H9 (cell line): ENCODE data around the gene KCNAB2. TPM values are rescaled to one million over a fixed set of nuclear protein-coding genes. Genes with fewer than 3 reads are reported as not detected.

ENCODE experiments used
- DNase-seq: peaks from one replicate; pipeline ENCODE4 v3.0.0-alpha.2; 2017
- H2AFZ ChIP-seq: one replicate; pipeline ENCODE4 v1.6.1; 2013; ENCODE audit warnings: mild to moderate bottlenecking, low read length, control low read depth, moderate library complexity
- H2AK5ac ChIP-seq: 2 replicates; pipeline ENCODE4 v1.6.1; 2013; ENCODE audit warnings: low read length, control low read depth, mixed read lengths; ENCODE audit not compliant: insufficient read length
- H2BK120ac ChIP-seq: one replicate; pipeline ENCODE4 v1.6.1; 2013; ENCODE audit warnings: low read depth, mild to moderate bottlenecking, low read length, control low read depth, inconsistent platforms; ENCODE audit not compliant: poor library complexity, severe bottlenecking
- H2BK12ac ChIP-seq: 2 replicates; pipeline ENCODE4 v1.6.1; 2013; ENCODE audit warnings: low read length, control low read depth, mixed read lengths, low read depth; ENCODE audit not compliant: insufficient read length
- H2BK15ac ChIP-seq: 2 replicates; pipeline ENCODE4 v1.6.1; 2013; ENCODE audit warnings: low read depth, low read length, control low read depth
- H2BK20ac ChIP-seq: one replicate; pipeline ENCODE4 v1.6.1; 2013; ENCODE audit warnings: low read depth, mild to moderate bottlenecking, low read length, control low read depth, inconsistent platforms; ENCODE audit not compliant: poor library complexity, severe bottlenecking
- H2BK5ac ChIP-seq: 2 replicates; pipeline ENCODE4 v1.6.1; 2013; ENCODE audit warnings: low read length, control low read depth, mixed read lengths; ENCODE audit not compliant: insufficient read length
- H3K14ac ChIP-seq: 2 replicates; pipeline ENCODE4 v1.6.1; 2013; ENCODE audit warnings: low read length, control low read depth; ENCODE audit not compliant: insufficient read depth
- H3K18ac ChIP-seq: 2 replicates; pipeline ENCODE4 v1.6.1; 2013; ENCODE audit warnings: low read depth, mild to moderate bottlenecking, mixed read lengths, low read length, control low read depth; ENCODE audit not compliant: insufficient read length
- H3K23ac ChIP-seq: 2 replicates; pipeline ENCODE4 v1.6.1; 2013; ENCODE audit warnings: low read length, control low read depth, mixed read lengths, low read depth; ENCODE audit not compliant: insufficient read length
- H3K23me2 ChIP-seq: 2 replicates; pipeline ENCODE4 v1.6.1; 2013; ENCODE audit warnings: low read depth, mild to moderate bottlenecking, mixed read lengths, low read length, control low read depth; ENCODE audit not compliant: insufficient read length, poor library complexity, severe bottlenecking
- H3K27ac ChIP-seq: 2 replicates; pipeline ENCODE4 v1.5.1; 2013; ENCODE audit warnings: low read length, control low read depth, mixed read lengths, low read depth; ENCODE audit not compliant: insufficient read length
- H3K27me3 ChIP-seq: 2 replicates; pipeline ENCODE4 v1.6.1; 2013; ENCODE audit warnings: low read length, control low read depth, inconsistent platforms; ENCODE audit not compliant: insufficient read depth
- H3K4ac ChIP-seq: 2 replicates; pipeline ENCODE4 v1.6.1; 2013; ENCODE audit warnings: low read depth, mild to moderate bottlenecking, control low read depth, inconsistent platforms, low read length, moderate library complexity
- H3K4me1 ChIP-seq: 2 replicates; pipeline ENCODE4 v1.6.1; 2013; ENCODE audit warnings: low read length, control low read depth, inconsistent platforms; ENCODE audit not compliant: insufficient read depth
- H3K4me2 ChIP-seq: 2 replicates; pipeline ENCODE4 v1.6.1; 2013; ENCODE audit warnings: low read length, control low read depth, mixed read lengths; ENCODE audit not compliant: insufficient read length, insufficient read depth
- H3K56ac ChIP-seq: 2 replicates; pipeline ENCODE4 v1.6.1; 2013; ENCODE audit warnings: low read depth, mild to moderate bottlenecking, mixed read lengths, low read length, control low read depth; ENCODE audit not compliant: insufficient read length
- H3K79me1 ChIP-seq: 2 replicates; pipeline ENCODE4 v1.6.1; 2013; ENCODE audit warnings: low read depth, mild to moderate bottlenecking, moderate library complexity, low read length, control low read depth, inconsistent platforms; ENCODE audit not compliant: insufficient read depth, poor library complexity, severe bottlenecking
- H3K79me2 ChIP-seq: 2 replicates; pipeline ENCODE4 v1.6.1; 2013; ENCODE audit warnings: low read length, control low read depth, inconsistent platforms; ENCODE audit not compliant: insufficient read depth
- H3K9ac ChIP-seq: 2 replicates; pipeline ENCODE4 v1.6.1; 2013; ENCODE audit warnings: low read length, control low read depth, mixed read lengths; ENCODE audit not compliant: insufficient read length; ENCODE audit errors: extremely low read depth
- H3K9me3 ChIP-seq: one replicate; pipeline ENCODE4 v1.6.1; 2013; ENCODE audit warnings: low read depth, low read length, inconsistent platforms; ENCODE audit not compliant: control insufficient read depth
- H3T11ph ChIP-seq: one replicate; pipeline ENCODE4 v1.6.1; 2013; ENCODE audit warnings: mild to moderate bottlenecking, low read length, control low read depth, inconsistent platforms
- H4K20me1 ChIP-seq: one replicate; pipeline ENCODE4 v1.6.1; 2013; ENCODE audit not compliant: control insufficient read depth, insufficient read length, insufficient read depth
- H4K5ac ChIP-seq: 2 replicates; pipeline ENCODE4 v1.6.1; 2013; ENCODE audit warnings: low read depth, mild to moderate bottlenecking, mixed read lengths, low read length, control low read depth; ENCODE audit not compliant: insufficient read length
- H4K8ac ChIP-seq: replicated peaks from 2 replicates; pipeline ENCODE4 v1.6.1; 2013; ENCODE audit warnings: low read length, control low read depth, mixed read lengths, low read depth; ENCODE audit not compliant: insufficient read length
- H4K91ac ChIP-seq: 2 replicates; pipeline ENCODE4 v1.6.1; 2013; ENCODE audit warnings: low read depth, mild to moderate bottlenecking, moderate library complexity, mixed read lengths, low read length, control low read depth; ENCODE audit not compliant: insufficient read length
- H3K27ac Mint-ChIP-seq, 3 experiments: 2 replicates in 2 of 3; 3 replicates in 1 of 3; pipeline ENCODE4 v1.8.0; 2020 to 2021; ENCODE audit warnings: mixed read lengths in 3 of 3, mild to moderate bottlenecking in 1 of 3, moderate library complexity in 1 of 3
- H3K27me3 Mint-ChIP-seq: 2 replicates; pipeline ENCODE4 v1.8.0; 2021; ENCODE audit warnings: low read depth, mild to moderate bottlenecking, moderate library complexity, mixed read lengths
- H3K36me3 Mint-ChIP-seq, 3 experiments: 2 replicates in 2 of 3; 3 replicates in 1 of 3; pipeline ENCODE4 v1.8.0; 2020 to 2021; ENCODE audit warnings: low read depth in 3 of 3, mixed read lengths in 3 of 3; ENCODE audit not compliant: insufficient read depth in 1 of 3
- H3K4me1 Mint-ChIP-seq, 2 experiments: 2 replicates each; pipeline ENCODE4 v1.8.0; 2020; ENCODE audit warnings: mixed read lengths in 2 of 2
- H3K4me3 Mint-ChIP-seq, 2 experiments: 2 replicates in 1 of 2; 3 replicates in 1 of 2; pipeline ENCODE4 v1.8.0; 2020 to 2021; ENCODE audit warnings: mild to moderate bottlenecking in 2 of 2, mixed read lengths in 2 of 2, moderate library complexity in 1 of 2
- H3K9me3 Mint-ChIP-seq, 2 experiments: 2 replicates in 1 of 2; 3 replicates in 1 of 2; pipeline ENCODE4 v1.8.0; 2020; ENCODE audit warnings: mild to moderate bottlenecking in 2 of 2, mixed read lengths in 2 of 2, moderate library complexity in 1 of 2
- CTCF ChIP-seq: fragments of 200-600 bp; sonication (generic); conservative IDR thresholded peaks from 3 replicates; pipeline ENCODE4 v1.8.0; 2021; ENCODE audit warnings: antibody characterized with exemption, mild to moderate bottlenecking
- WGBS: extraction: QIAGEN DNeasy Blood & Tissue Kit; methylation state at CpG from one replicate; pipeline ENCODE4 v1.1.7; 2013; ENCODE audit warnings: missing lambda C conversion rate, low lambda C conversion rate, mixed read lengths; ENCODE audit not compliant: insufficient read length; ENCODE audit errors: extremely low coverage; 5-methylcytosine and 5-hydroxymethylcytosine counted together
- total RNA-seq: library from RNA; stranded (reverse); gene quantifications from 2 replicates; pipeline ENCODE4 v1.2.1, GENCODE V29; 2021

KCNAB2 gene
- total RNA-seq, 1 experiment from 2014 or later = 8.3 TPM

- Histone ChIP-seq H3K18ac (no peak overlapping the region), H3K56ac (no peak overlapping the region), H3K79me1 (no peaks in the 10 kb centered on the region), H3T11ph (no peak overlapping the region), H3K9ac (no peak overlapping the region), H3K27me3 (no peaks in the 10 kb centered on the region), H4K91ac (no peak overlapping the region), H4K5ac (no peak overlapping the region), H3K79me2 (no peaks in the 10 kb centered on the region), H2BK15ac (no peak overlapping the region), H3K4me1 (peaks cover 5% of the 10 kb centered on the region; the same call in 1 of the 2 replicates), H2BK12ac (no peak overlapping the region), H2AK5ac (no peak overlapping the region), H3K23me2 (peaks cover 4% of the 10 kb centered on the region), H3K14ac (no peak overlapping the region; the same call in 1 of the 2 replicates), H3K4ac (no peak overlapping the region), H3K4me2 (peak overlapping the region; percentile 46), H3K23ac (no peak overlapping the region), H4K20me1 (peaks cover 3% of the 10 kb centered on the region), H2AFZ (no peak overlapping the region), H2BK120ac (no peak overlapping the region), H2BK5ac (no peak overlapping the region), H4K8ac (no peak overlapping the region), H3K27ac (no peak overlapping the region), H3K9me3 (no peaks in the 10 kb centered on the region), H2BK20ac (no peak overlapping the region)
- Mint-ChIP-seq H3K27ac (no peak overlapping the region; a peak in 2 of 7 replicates), H3K27me3 (peaks cover 44% of the 10 kb centered on the region), H3K9me3 (no peaks in the 10 kb centered on the region; a peak in 1 of 5 replicates), H3K4me1 (peaks cover 19 to 20% of the 10 kb centered on the region in 2 experiments), H3K4me3 (no peak overlapping the region; a peak in 1 of 5 replicates), H3K36me3 (no peaks in the 10 kb centered on the region; a peak in 1 of 7 replicates)
- WGBS = no CpG with 5 or more reads among the region's 10 CpGs
- TF ChIP-seq CTCF = no peak
- no peak for DNase-seq
Observed at GRCh38 chr1:6034750-6035096, 11.0 kb upstream of the KCNAB2 start.
